ENCODE results near the gene PDZD4. TPM values are rescaled to one million over a fixed set of nuclear protein-coding genes. Genes with fewer than 3 reads are reported as not detected.
A peak's percentile ranks its signal among the peaks of the same experiment; 100 is the strongest.

Gene PDZD4
- total RNA-seq, 2 experiments from 2014 or later = 0.83 to 1.0 TPM

DNA sequence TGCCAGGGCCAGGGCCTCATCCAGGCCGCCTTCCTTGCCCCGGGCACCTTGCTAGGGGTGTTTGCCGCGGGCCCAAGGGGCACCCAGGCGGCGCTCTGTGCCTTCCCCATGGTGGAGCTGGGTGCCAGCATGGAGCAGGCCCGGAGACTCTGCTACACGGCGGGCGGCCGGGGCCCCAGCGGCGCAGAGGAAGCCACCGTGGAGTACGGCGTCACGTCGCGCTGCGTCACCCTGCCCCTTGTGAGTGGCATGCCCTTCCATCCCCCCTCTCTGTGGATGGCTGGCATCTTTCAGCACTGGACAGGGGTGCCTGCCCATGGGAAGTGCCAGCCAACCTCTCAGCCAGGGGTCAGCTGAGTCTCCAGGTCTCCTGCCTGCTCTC lies 62.7 kb downstream of the PDZD4 start:
- intact Hi-C loops (cut with micrococcal nuclease) = no loop called here
- Mint-ChIP-seq H3K9me3 (no peaks in the 10 kb centered on the region), H3K27ac (no peak overlapping the region), H3K36me3 (ENCODE audit: low read depth) (no peaks in the 10 kb centered on the region), H3K27me3 (ENCODE audit: low read depth) (no peaks in the 10 kb centered on the region), H3K4me1 (ENCODE audit: low read depth) (peaks cover 6% of the 10 kb centered on the region), H3K4me3 (no peak overlapping the region)
- CTCF ChIA-PET = interaction anchor here (0.8 to 2.3 kb wide), 2 partner anchors 14 to 155 kb away, joined by 3 to 5 read pairs; no protein-coding TSS in a partner anchor
- no peak for DNase-seq

DNA sequence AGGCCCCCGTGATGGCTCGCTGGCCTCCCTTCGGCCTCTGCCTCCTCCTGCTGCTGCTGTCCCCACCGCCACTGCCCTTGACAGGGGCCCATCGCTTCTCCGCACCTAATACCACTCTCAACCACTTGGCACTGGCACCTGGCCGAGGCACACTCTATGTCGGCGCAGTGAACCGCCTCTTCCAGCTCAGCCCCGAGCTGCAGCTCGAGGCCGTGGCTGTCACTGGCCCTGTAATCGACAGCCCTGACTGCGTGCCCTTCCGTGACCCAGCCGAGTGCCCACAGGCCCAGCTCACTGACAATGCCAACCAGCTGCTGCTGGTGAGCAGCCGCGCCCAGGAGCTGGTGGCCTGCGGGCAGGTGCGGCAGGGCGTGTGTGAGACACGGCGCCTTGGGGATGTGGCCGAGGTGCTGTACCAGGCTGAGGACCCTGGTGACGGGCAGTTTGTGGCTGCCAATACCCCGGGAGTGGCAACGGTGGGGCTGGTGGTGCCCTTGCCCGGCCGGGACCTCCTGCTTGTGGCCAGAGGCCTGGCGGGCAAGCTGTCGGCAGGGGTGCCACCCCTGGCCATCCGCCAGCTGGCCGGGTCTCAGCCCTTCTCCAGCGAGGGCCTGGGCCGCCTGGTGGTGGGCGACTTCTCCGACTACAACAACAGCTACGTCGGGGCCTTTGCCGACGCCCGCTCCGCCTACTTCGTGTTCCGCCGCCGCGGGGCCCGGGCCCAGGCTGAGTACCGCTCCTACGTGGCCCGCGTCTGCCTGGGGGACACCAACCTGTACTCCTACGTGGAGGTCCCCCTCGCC lies 63.3 kb downstream of the PDZD4 start:
- no peaks in the 10 kb centered on the region for H3K27me3 Mint-ChIP-seq (ENCODE audit: low read depth)
- H3K4me3 Mint-ChIP-seq = no peak overlapping the region
- intact Hi-C loops (cut with micrococcal nuclease) = no loop called here
- H3K27ac Mint-ChIP-seq = no peak overlapping the region
- DNase-seq = no peak
- CTCF ChIA-PET = interaction anchor here (2.3 kb wide), 1 partner anchor 156 kb away, joined by 5 read pairs; no protein-coding TSS in a partner anchor
- no peaks in the 10 kb centered on the region for H3K9me3 Mint-ChIP-seq
- H3K36me3 Mint-ChIP-seq (ENCODE audit: low read depth) = no peaks in the 10 kb centered on the region
- peaks cover 6% of the 10 kb centered on the region for H3K4me1 Mint-ChIP-seq (ENCODE audit: low read depth)

DNA sequence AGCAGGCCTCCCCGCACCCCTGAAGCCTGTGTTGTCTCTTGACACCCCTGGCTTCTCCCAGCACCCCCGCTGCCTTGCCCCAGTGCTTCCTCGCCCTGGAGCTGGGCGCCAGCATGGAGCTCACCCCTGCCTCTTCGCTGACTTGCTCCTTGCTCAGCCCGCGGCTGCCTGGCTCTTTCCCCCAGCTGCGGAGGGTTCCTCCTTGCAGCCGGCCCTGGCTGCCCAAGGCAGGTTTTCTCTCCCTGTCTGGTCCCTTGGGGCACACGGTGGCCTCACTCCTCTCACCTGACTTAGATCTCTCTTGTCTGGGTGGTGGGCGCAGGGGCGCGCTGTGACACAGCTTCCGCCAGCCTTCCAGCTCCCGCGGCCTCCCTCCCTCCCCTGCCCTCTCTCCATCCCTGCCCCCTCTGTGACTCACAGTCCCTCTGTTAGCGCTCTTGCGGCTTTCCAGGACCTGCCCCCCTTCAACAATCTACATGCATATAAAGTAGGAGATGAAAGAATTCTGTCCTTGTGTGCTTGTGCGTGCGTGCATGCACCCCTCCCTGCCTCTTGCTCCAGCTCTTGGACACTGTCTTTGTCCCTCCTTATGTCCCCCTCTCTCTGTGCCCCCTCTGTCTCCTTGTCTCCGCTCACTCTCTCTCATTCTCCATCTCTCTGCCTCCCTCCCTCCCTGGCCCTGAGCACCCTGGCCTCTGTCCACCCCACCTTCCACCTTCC lies 64.1 kb downstream of the PDZD4 start:
- Mint-ChIP-seq H3K4me1 (ENCODE audit: low read depth) (peaks cover 6% of the 10 kb centered on the region), H3K36me3 (ENCODE audit: low read depth) (no peaks in the 10 kb centered on the region), H3K27ac (peak overlapping the region; percentile 63), H3K4me3 (no peak overlapping the region), H3K27me3 (ENCODE audit: low read depth) (no peaks in the 10 kb centered on the region), H3K9me3 (no peaks in the 10 kb centered on the region)
- CTCF ChIA-PET = interaction anchor here (2.3 to 4.9 kb wide), 2 partner anchors 156 to 182 kb away, joined by 5 to 36 read pairs; no protein-coding TSS in a partner anchor
- intact Hi-C loops (cut with micrococcal nuclease) = no loop called here
- DNase-seq = peak; percentile 69

DNA sequence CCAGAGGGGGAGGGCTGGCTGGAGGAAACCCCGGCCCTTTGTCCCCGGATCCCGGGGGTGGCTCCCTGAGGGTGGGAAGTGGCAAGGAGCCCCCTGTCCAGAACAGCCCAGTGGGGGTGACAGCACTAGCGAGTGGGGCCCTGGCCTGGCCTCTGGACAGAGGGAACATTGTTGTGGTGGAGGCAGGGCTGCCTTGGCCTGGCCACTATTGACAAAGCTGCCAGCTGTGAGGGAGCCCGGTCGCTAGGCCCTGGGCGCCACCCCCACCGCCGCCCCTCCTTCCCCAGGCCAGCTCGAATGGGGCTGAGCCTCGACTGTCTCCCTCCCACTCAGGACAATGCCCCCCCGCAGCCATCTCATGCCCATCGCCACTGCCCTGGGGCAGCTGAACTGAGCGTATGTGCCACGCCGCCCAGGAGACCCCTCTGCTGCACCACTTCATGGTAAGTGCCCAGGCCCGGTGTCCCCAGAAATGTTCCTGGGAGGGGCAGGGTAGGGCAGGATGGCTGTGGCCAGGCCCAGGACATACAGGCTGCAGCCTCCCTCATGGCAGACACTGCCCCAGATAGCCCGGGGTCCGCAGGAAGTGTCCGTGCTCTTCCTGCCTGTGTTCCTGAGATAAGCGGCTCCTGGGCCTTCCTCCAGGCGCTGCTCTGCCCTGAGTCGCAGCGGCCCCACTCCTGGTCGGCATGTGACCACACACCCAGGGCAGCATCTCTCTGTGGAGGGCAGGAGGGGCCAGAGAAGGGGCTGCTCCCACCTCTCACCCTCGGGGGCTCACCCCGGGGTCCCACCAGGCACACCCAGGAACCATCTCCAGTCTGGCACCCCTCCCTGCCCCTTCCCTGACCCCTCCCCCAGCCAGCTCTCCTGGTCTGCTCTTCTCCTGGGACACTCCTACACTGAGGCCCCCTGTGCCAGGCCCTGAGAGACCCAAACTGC lies 64.9 kb downstream of the PDZD4 start:
- intact Hi-C loops (cut with micrococcal nuclease) = no loop called here
- Mint-ChIP-seq H3K4me1 (ENCODE audit: low read depth) (peaks cover 6% of the 10 kb centered on the region), H3K4me3 (no peak overlapping the region), H3K36me3 (ENCODE audit: low read depth) (no peaks in the 10 kb centered on the region), H3K9me3 (no peaks in the 10 kb centered on the region), H3K27ac (no peak overlapping the region), H3K27me3 (ENCODE audit: low read depth) (no peaks in the 10 kb centered on the region)
- CTCF ChIA-PET = interaction anchor here (1.9 to 4.9 kb wide), 2 partner anchors 52 to 182 kb away, joined by 5 to 36 read pairs; no protein-coding TSS in a partner anchor
- no peak for DNase-seq

DNA sequence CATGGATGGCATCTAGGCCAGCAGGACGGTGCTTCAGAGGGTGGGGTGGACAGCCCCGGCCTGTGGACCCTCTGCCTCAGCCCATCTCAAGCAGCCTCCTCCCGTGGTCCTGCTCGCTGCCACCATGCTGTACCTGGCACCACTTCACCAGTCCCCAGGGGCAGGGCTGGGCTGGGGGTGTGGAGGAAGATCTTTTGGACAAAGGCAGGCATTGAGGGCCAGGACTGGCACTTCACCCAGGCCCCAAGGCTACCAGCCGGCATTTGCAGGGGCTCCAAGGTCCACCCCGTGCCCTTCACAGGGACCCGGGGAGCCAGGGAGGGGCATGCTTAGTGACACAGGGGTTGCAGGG lies 65.6 kb downstream of the PDZD4 start:
- no peak overlapping the region for H3K4me3 Mint-ChIP-seq

DNA sequence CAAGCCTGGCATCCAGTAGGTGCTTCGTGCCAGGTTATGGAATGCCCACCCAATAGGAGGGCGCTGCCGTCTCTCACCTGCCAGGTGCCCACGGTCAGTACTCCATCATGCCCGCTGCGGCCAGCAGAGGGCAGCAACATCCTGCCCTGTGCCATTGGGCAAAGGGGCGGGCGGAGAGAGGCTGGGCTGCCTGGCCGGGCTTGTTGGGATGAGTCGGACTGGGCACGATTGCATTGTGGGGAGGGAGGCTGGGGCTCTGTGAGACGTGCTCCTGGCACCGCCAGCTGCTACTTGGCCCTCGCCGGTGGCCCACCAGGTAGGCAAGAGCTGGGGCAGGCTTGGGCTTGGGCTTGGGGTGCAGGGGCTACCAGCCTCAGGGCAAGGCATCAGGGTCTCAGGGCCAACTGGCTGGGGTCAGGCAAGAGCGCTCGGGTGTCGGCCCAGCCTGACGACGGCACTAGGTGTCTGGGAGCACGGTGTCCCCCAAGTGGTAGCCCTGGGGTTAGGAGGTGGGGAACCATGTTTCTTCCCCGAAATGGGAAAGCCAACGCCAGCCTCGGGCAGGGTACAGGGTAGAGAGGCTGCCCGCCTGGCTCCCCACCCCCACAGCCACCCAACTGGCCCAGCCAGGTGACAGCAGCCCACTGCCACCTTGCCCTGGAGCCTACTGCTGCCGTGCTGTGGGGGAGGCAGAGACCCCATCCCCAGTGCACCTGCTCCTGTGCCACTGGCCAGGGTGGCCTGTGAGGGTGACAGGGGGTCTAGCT lies 66.2 kb downstream of the PDZD4 start, which contains the start of gene PLXNB3:
PLXNB3 (plus strand) TSS at position 261 of the 767 bp plus-strand sequence. CDS start 1,287 bp downstream, outside the sequence.
- intact Hi-C loops (cut with micrococcal nuclease) = loop anchor here (1.0 kb wide), 4 partner anchors 30 to 189 kb away; partner anchors contain the start of genes IDH3G and SSR4
- Mint-ChIP-seq H3K4me3 (no peak within 1 kb of the TSS), H3K27ac (no peak within 1 kb of the TSS)

More for the DNA sequence above, 65.6 kb downstream of the PDZD4 start:
- Mint-ChIP-seq H3K27ac (no peak overlapping the region), H3K9me3 (no peaks in the 10 kb centered on the region), H3K27me3 (ENCODE audit: low read depth) (no peaks in the 10 kb centered on the region), H3K36me3 (ENCODE audit: low read depth) (no peaks in the 10 kb centered on the region), H3K4me1 (ENCODE audit: low read depth) (peaks cover 6% of the 10 kb centered on the region)
- CTCF ChIA-PET = interaction anchor here (1.4 to 4.9 kb wide), 3 partner anchors 52 to 183 kb away, joined by 4 to 36 read pairs (median 5); no protein-coding TSS in a partner anchor
- DNase-seq = no peak
- intact Hi-C loops (cut with micrococcal nuclease) = loop anchor here (1.0 kb wide), 4 partner anchors 30 to 189 kb away; partner anchors contain the start of genes IDH3G and SSR4

DNA sequence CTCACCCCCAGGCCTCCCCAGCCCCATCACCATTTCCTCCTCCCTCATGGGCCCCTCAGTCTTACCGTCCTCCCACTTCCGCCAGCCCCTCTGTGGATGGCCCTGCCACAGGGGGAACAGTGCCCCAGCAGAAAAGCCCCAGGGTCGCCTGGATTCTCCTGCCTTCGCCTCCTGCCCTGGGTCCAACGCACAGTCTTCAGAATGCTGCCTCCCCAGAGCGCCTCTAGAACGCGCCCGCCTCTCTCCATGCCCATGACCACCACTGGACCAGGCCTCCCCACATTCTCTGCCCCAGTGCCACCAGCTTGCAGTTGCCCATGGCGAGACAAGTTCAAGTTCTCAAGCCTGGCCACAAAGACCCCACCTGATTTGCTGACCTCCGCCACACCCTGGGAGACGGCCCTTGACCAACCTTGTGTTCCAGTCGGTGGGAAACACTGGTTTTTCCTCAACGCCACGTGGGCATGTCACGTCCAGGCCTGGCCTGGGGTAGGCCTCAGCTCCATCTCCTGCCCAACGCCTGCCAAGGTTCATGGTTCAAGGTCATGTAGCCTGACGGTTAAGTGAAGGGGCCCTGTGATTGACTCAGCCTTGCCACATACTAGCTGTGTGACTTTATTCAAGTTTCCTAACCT lies 66.9 kb downstream of the PDZD4 start:
- Mint-ChIP-seq H3K9me3 (no peaks in the 10 kb centered on the region), H3K27ac (no peak overlapping the region), H3K36me3 (ENCODE audit: low read depth) (no peaks in the 10 kb centered on the region), H3K4me3 (no peak overlapping the region), H3K27me3 (ENCODE audit: low read depth) (no peaks in the 10 kb centered on the region), H3K4me1 (ENCODE audit: low read depth) (peaks cover 6% of the 10 kb centered on the region)
- CTCF ChIA-PET = interaction anchor here (0.6 to 4.9 kb wide), 11 partner anchors 8 to 732 kb away, joined by 3 to 36 read pairs (median 4); no protein-coding TSS in a partner anchor
- no peak for DNase-seq
- intact Hi-C loops (cut with micrococcal nuclease) = no loop called here

More for the DNA sequence above, 66.2 kb downstream of the PDZD4 start, which contains the start of gene PLXNB3:
- H3K9me3 Mint-ChIP-seq = no peaks in the 10 kb centered on the region
- DNase-seq = peak; percentile 82
- CTCF ChIA-PET = interaction anchor here (0.6 to 4.9 kb wide), 9 partner anchors 9 to 392 kb away, joined by 3 to 36 read pairs (median 4); no protein-coding TSS in a partner anchor
- H3K36me3 Mint-ChIP-seq (ENCODE audit: low read depth) = no peaks in the 10 kb centered on the region
- H3K27me3 Mint-ChIP-seq (ENCODE audit: low read depth) = no peaks in the 10 kb centered on the region
- peaks cover 6% of the 10 kb centered on the region for H3K4me1 Mint-ChIP-seq (ENCODE audit: low read depth)

DNA sequence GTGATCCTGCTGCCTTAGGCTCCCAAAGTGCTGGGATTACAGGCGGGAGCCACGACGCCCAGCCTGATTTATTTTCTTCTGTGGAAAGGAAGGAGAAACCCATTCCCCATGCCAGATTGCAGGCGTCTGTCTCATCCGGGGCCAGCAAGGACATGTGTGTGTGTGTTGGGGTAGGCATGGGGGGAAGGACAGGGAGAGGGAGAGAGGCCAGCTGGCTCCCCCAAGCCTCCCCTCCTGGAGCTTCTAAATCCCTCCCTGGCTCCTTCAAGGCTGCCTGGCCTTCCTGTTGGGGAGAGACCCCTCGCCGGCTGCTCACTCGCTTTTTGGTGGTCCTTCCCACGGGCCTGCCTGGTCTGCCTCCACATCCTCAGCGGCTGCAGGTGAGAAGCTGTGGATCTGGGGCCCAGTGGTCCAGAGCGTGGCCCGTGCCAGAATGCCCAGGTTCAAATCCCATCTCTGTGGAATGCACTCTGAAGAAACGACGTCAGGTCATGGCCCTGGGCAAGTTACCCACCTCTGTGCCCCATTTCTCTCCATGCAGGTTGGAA lies 67.6 kb downstream of the PDZD4 start:
- intact Hi-C loops (cut with micrococcal nuclease) = no loop called here
- Mint-ChIP-seq H3K36me3 (ENCODE audit: low read depth) (no peaks in the 10 kb centered on the region), H3K27me3 (ENCODE audit: low read depth) (no peaks in the 10 kb centered on the region), H3K4me3 (no peak overlapping the region), H3K4me1 (ENCODE audit: low read depth) (peaks cover 6% of the 10 kb centered on the region), H3K9me3 (no peaks in the 10 kb centered on the region), H3K27ac (no peak overlapping the region)
- CTCF ChIA-PET = interaction anchor here (0.7 to 4.9 kb wide), 6 partner anchors 162 to 731 kb away, joined by 3 to 36 read pairs (median 4); no protein-coding TSS in a partner anchor
- DNase-seq = no peak

DNA sequence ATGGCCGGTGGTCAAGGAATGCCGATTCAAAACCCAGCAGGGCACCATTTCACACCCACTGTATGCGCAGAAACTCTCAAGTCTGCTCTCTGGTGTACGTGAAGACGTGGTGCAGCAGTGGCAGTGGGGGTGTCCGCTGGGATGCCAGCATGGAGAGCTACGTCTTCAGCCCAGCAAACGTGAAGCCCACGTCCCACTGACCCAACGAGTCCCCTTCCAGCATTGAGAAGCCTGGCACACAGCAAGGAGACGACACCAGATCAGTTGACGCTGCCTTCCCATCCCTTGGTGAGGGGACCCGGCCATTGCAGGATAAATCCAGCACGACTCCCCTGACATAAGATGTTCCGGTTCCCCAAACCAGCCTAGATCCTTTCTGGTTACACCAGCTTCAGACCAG lies 68.5 kb downstream of the PDZD4 start:
- Mint-ChIP-seq H3K27me3 (ENCODE audit: low read depth) (no peaks in the 10 kb centered on the region), H3K27ac (no peak overlapping the region)

DNA sequence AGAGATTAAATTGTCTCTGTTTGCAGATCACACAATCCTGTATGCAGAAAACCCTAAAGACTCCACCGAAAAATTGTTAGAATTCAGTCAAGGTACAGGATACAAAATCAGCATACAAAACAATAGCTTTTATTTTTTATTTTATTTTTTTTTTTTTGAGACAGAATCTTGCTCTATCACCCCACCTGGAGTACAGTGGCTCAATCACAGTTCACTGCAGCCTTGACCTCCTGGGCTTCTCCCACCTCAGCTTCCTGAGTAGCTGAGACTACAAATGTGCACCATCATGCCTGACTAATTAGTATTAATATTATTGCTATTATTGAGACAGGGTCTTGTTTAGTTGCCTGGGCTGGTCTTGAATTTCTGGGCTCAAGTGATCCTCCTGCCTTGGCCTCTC lies 75.2 kb downstream of the PDZD4 start:
- intact Hi-C loops (cut with micrococcal nuclease) = loop anchor here (2.0 kb wide), 1 partner anchor 68 kb away; the partner anchor contains the start of gene SLC6A8
- no peak for DNase-seq
- Mint-ChIP-seq H3K27ac (no peak overlapping the region), H3K9me3 (no peaks in the 10 kb centered on the region), H3K27me3 (ENCODE audit: low read depth) (no peaks in the 10 kb centered on the region), H3K4me1 (ENCODE audit: low read depth) (no peaks in the 10 kb centered on the region), H3K4me3 (no peak overlapping the region), H3K36me3 (ENCODE audit: low read depth) (no peaks in the 10 kb centered on the region)
- CTCF ChIA-PET = interaction anchor here (0.6 kb wide), 1 partner anchor 8 kb away, joined by 3 read pairs; no protein-coding TSS in a partner anchor

More for the DNA sequence above, 68.5 kb downstream of the PDZD4 start:
- CTCF ChIA-PET = interaction anchor here (4.9 kb wide), 1 partner anchor 186 kb away, joined by 36 read pairs; no protein-coding TSS in a partner anchor
- Mint-ChIP-seq H3K9me3 (no peaks in the 10 kb centered on the region), H3K4me3 (no peak overlapping the region), H3K4me1 (ENCODE audit: low read depth) (peaks cover 5% of the 10 kb centered on the region), H3K36me3 (ENCODE audit: low read depth) (no peaks in the 10 kb centered on the region)
- intact Hi-C loops (cut with micrococcal nuclease) = no loop called here
- DNase-seq = no peak
